ENCODE results near the gene KCNK7. TPM values are rescaled to one million over a fixed set of nuclear protein-coding genes. Genes with fewer than 3 reads are reported as not detected.

Gene KCNK7
- total and polyA plus RNA-seq, 8 donors: 0.21 to 2.0 (median 0.48) TPM; not detected in 1

GRCh38 chr11:65554842-65555430 lies 40.7 kb downstream of the KCNK7 start:
- Histone ChIP-seq H3K27me3 (peaks cover 0 to 29% of the 10 kb centered on the region in 2 donors), H3K9me3 (no peaks in the 10 kb centered on the region), H3K4me3 (no peak overlapping the region), H3K36me3 (no peaks in the 10 kb centered on the region), H3K27ac (peak overlapping the region in 1 of 2 donors; percentile 13), H3K4me1 (peaks cover 25 to 86% of the 10 kb centered on the region in 2 donors)
- intact Hi-C loops (cut with DNase I): no loop called here
- no peak for TF ChIP-seq CTCF (IDR thresholded peaks at IDR 0.05)
- ATAC-seq (no peak), DNase-seq (no peak)

- no peak for ATAC-seq
Measured at GRCh38 chr11:65554057-65554818, 41.4 kb downstream of the KCNK7 start.

GRCh38 chr11:65553301-65554001 lies 42.1 kb downstream of the KCNK7 start:
- peaks cover 11 to 71% of the 10 kb centered on the region in 2 donors for H3K4me1 ChIP-seq
- no peak overlapping the region for H3K27ac ChIP-seq
- no peaks in the 10 kb centered on the region for H3K9me3 ChIP-seq
- DNase-seq: peak in 1 of 4 donors; percentile 72
- no peak for ATAC-seq
- no peak for TF ChIP-seq CTCF (IDR thresholded peaks at IDR 0.05)
- intact Hi-C loops (cut with DNase I): no loop called here
- peaks cover 0 to 14% of the 10 kb centered on the region in 2 donors for H3K27me3 ChIP-seq
- H3K4me3 ChIP-seq: no peak overlapping the region
- no peaks in the 10 kb centered on the region for H3K36me3 ChIP-seq

More at GRCh38 chr11:65554057-65554818, 41.4 kb downstream of the KCNK7 start:
- TF ChIP-seq CTCF (IDR thresholded peaks at IDR 0.05): no peak
- H3K4me1 ChIP-seq: peaks cover 19 to 79% of the 10 kb centered on the region in 2 donors
- no peaks in the 10 kb centered on the region for H3K36me3 ChIP-seq
- H3K27me3 ChIP-seq: peaks cover 0 to 22% of the 10 kb centered on the region in 2 donors
- no peak overlapping the region for H3K27ac ChIP-seq
- H3K9me3 ChIP-seq: no peaks in the 10 kb centered on the region
- intact Hi-C loops (cut with DNase I): no loop called here
- H3K4me3 ChIP-seq: no peak overlapping the region
- peak in 1 of 4 donors; percentile 74 for DNase-seq

GRCh38 chr11:65552388-65552951 lies 43.1 kb downstream of the KCNK7 start:
- H3K27me3 ChIP-seq: peaks cover 0 to 4% of the 10 kb centered on the region in 2 donors
- H3K27ac ChIP-seq: no peak overlapping the region
- peaks cover 11 to 62% of the 10 kb centered on the region in 2 donors for H3K4me1 ChIP-seq
- intact Hi-C loops (cut with DNase I): no loop called here
- H3K9me3 ChIP-seq: no peaks in the 10 kb centered on the region
- no peak for TF ChIP-seq CTCF (IDR thresholded peaks at IDR 0.05)
- no peak overlapping the region for H3K4me3 ChIP-seq
- no peaks in the 10 kb centered on the region for H3K36me3 ChIP-seq
- ATAC-seq (no peak), DNase-seq (no peak)

Measured in left lung (tissue), 10 donors.